BLaER1 treated with 17β-estradiol and CSF1 and Interleukin-3, amounts not matched to agents 10 nM and 100 nM (cell line): ENCODE data around the gene CLEC4G.

Experiments
- H3K27ac ChIP-seq, 11 experiments: shearing (Covaris generic); formaldehyde crosslinking; 2 replicates each; pipeline ENCODE4 v1.8.1; 2022
- H3K27me3 ChIP-seq, 11 experiments: shearing (Covaris generic); formaldehyde crosslinking; 2 replicates each; pipeline ENCODE4 v1.8.1; 2022
- H3K36me3 ChIP-seq, 11 experiments: shearing (Covaris generic); formaldehyde crosslinking; 2 replicates each; pipeline ENCODE4 v1.8.1; 2022
- H3K4me1 ChIP-seq, 10 experiments: shearing (Covaris generic); formaldehyde crosslinking; 2 replicates each; pipeline ENCODE4 v1.8.1; 2022
- H3K4me2 ChIP-seq, 11 experiments: shearing (Covaris generic); formaldehyde crosslinking; 2 replicates each; pipeline ENCODE4 v1.8.1; 2022
- H3K4me3 ChIP-seq, 10 experiments: shearing (Covaris generic); formaldehyde crosslinking; 2 replicates each; pipeline ENCODE4 v1.8.1; 2022
- H3K9ac ChIP-seq, 11 experiments: shearing (Covaris generic); formaldehyde crosslinking; 2 replicates each; pipeline ENCODE4 v1.8.1; 2022
- H3K9me3 ChIP-seq, 11 experiments: shearing (Covaris generic); formaldehyde crosslinking; replicated peaks in 1 of 11; 2 replicates each; pipeline ENCODE4 v1.8.1; 2022
- H4K20me1 ChIP-seq, 11 experiments: shearing (Covaris generic); formaldehyde crosslinking; 2 replicates each; pipeline ENCODE4 v1.8.1; 2022
- Cebpa-rat ChIP-seq, 11 experiments: shearing (Covaris generic); IDR thresholded peaks; 2 replicates each; pipeline ENCODE4 v1.8.1; 2022

The CLEC4G gene

GRCh38 chr19:7680606-7681339 is 51.1 kb downstream of the CLEC4G start, which contains the start of gene TRAPPC5:
Gene TRAPPC5 (plus strand): TSS chr19:7680833. CDS start chr19:7682254, 1,421 bp downstream.
- Histone ChIP-seq H3K4me1 (peaks cover 57 to 89% (median 69%) of the 10 kb centered on the region in 10 experiments), H3K27ac (peak within 1 kb of the TSS; percentile 81 to 100 (median 99)), H4K20me1 (peaks cover 11 to 38% (median 26%) of the 10 kb centered on the region in 11 experiments; a peak in 15 of 22 replicates), H3K27me3 (peaks cover 0 to 16% (median 0%) of the 10 kb centered on the region in 11 experiments; a peak in 8 of 22 replicates), H3K9me3 (peaks cover 0 to 4% (median 4%) of the 10 kb centered on the region in 11 experiments; a peak in 12 of 22 replicates), H3K4me2 (peak within 1 kb of the TSS; percentile 83 to 98 (median 93)), H3K4me3 (peak within 1 kb of the TSS; percentile 76 to 100 (median 98)), H3K36me3 (peaks cover 20 to 44% (median 36%) of the 10 kb centered on the region in 11 experiments), H3K9ac (peak within 1 kb of the TSS; percentile 91 to 100 (median 98))
- no peak for TF ChIP-seq Cebpa-rat (IDR thresholded peaks at IDR 0.05)

GRCh38 chr19:7679771-7680605 is 51.9 kb downstream of the CLEC4G start:
- Histone ChIP-seq H3K9me3 (peaks cover 0 to 12% (median 8%) of the 10 kb centered on the region in 11 experiments; a peak in 12 of 22 replicates), H3K36me3 (peaks cover 20 to 38% (median 30%) of the 10 kb centered on the region in 11 experiments), H3K4me1 (peaks cover 64 to 89% (median 75%) of the 10 kb centered on the region in 10 experiments), H3K9ac (peak overlapping the region; percentile 91 to 100 (median 98); a peak in 21 of 22 replicates), H3K27ac (peak overlapping the region in 9 of 11 experiments; percentile 94 to 100 (median 99); a peak in 17 of 22 replicates), H3K4me2 (peak overlapping the region; percentile 82 to 98 (median 93)), H3K27me3 (peaks cover 0 to 16% (median 0%) of the 10 kb centered on the region in 11 experiments; a peak in 8 of 22 replicates), H3K4me3 (peak overlapping the region; percentile 76 to 100 (median 98)), H4K20me1 (peaks cover 4 to 30% (median 18%) of the 10 kb centered on the region in 11 experiments; a peak in 11 of 22 replicates)
- no peak for TF ChIP-seq Cebpa-rat (IDR thresholded peaks at IDR 0.05)

- peaks cover 73 to 89% (median 83%) of the 10 kb centered on the region in 10 experiments for H3K4me1 ChIP-seq
- peaks cover 20 to 30% (median 22%) of the 10 kb centered on the region in 11 experiments for H3K36me3 ChIP-seq
- H3K4me2 ChIP-seq = peak overlapping the region; percentile 82 to 98 (median 93)
- peak overlapping the region in 4 of 10 experiments; percentile 1 to 100 (median 63); a peak in 6 of 20 replicates for H3K4me3 ChIP-seq
- no peak for TF ChIP-seq Cebpa-rat (IDR thresholded peaks at IDR 0.05)
- peaks cover 0 to 20% (median 15%) of the 10 kb centered on the region in 11 experiments; a peak in 18 of 22 replicates for H3K9me3 ChIP-seq
- H4K20me1 ChIP-seq = peaks cover 0 to 22% (median 10%) of the 10 kb centered on the region in 11 experiments; a peak in 10 of 22 replicates
- H3K27ac ChIP-seq = peak overlapping the region in 8 of 11 experiments; percentile 94 to 100 (median 99); a peak in 16 of 22 replicates
- H3K27me3 ChIP-seq = peaks cover 0 to 16% (median 2%) of the 10 kb centered on the region in 11 experiments; a peak in 8 of 22 replicates
- peak overlapping the region in 9 of 11 experiments; percentile 13 to 100 (median 94); a peak in 14 of 22 replicates for H3K9ac ChIP-seq
Observed at GRCh38 chr19:7678971-7679751, 52.7 kb downstream of the CLEC4G start.
